ENCODE data around the gene RNF215. TPM values are rescaled to one million over a fixed set of nuclear protein-coding genes. Genes with fewer than 3 reads are reported as not detected.
A peak's percentile ranks its signal among the peaks of the same experiment; 100 is the strongest.

RNF215 gene
- total and polyA plus RNA-seq, 10 of the 15 experiments (the other 5 are each of a cell fraction or from before 2014, with no cell fraction given) = 0.31 to 7.6 (median 3.0) TPM; not detected in 1

DNA sequence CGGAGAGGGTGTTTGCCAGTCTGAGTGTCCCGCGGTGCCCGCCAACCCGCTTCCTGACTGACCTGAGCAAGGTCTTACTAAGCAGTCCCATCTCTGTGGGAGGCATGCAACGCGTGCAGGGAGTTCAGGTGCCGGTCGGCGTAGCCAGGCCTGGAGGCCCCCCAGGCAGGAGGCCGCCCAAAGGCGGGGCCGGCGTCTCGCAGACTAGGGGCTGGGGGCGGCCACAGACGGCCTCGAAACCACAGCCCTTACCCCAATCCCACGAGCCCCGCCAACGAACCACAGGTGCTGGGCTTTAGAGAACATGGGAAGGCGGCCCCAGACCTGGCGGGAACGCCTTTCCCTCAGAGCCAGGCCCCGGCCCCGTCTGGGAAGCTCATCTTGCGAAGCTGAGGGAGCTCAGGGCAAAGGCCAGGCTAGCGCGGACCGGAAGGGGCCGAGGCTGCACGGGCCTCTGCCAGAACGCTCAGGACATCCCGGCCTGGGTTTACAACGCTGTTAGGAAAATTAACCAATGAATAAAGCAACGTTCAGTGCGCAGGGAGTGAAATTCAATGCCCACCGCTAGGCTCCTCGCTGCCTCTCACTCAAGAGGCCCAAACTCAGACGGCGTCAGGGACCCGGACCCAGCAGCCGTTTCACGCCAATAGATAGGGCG is 36.2 kb upstream of the RNF215 start (continued):
- TF ChIP-seq, protein P1, sequence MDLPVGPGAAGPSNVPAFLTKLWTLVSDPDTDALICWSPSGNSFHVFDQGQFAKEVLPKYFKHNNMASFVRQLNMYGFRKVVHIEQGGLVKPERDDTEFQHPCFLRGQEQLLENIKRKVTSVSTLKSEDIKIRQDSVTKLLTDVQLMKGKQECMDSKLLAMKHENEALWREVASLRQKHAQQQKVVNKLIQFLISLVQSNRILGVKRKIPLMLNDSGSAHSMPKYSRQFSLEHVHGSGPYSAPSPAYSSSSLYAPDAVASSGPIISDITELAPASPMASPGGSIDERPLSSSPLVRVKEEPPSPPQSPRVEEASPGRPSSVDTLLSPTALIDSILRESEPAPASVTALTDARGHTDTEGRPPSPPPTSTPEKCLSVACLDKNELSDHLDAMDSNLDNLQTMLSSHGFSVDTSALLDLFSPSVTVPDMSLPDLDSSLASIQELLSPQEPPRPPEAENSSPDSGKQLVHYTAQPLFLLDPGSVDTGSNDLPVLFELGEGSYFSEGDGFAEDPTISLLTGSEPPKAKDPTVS (IDR thresholded peaks at IDR 0.05; ENCODE audit: low read depth, low read length) = no peak
- TF ChIP-seq POLR2AphosphoS2 (IDR thresholded peaks at IDR 0.05; ENCODE audit: low read depth, low read length) (peak; percentile 84), SMAD1 (IDR thresholded peaks at IDR 0.05; ENCODE audit: low read depth, partially characterized antibody) (peak; percentile 76), EGR1 (IDR thresholded peaks at IDR 0.05; ENCODE audit: borderline replicate concordance in 1 of 2, low read depth in 2 of 2, low read length in 2 of 2) (peak in 1 of 2 experiments; percentile 12; a peak in 1 of 3 replicates), NR2F1 (conservative IDR thresholded peaks at IDR 0.05) (peak; percentile 75), POLR2AphosphoS5 (IDR thresholded peaks at IDR 0.05; ENCODE audit: low read length) (peak; percentile 83; the same call in 1 of the 2 replicates), KAT2A (conservative IDR thresholded peaks at IDR 0.05; ENCODE audit: control insufficient read depth, low read depth, low read length) (no peak), RAD21 (IDR thresholded peaks at IDR 0.05; ENCODE audit: insufficient read depth, low read depth, low read length) (no peak), CHD1 (IDR thresholded peaks at IDR 0.05; ENCODE audit: low read depth, low read length) (0 out of 2 replicates have a peak, but pooled peaks have one; percentile 25), POLR2A (IDR thresholded peaks at IDR 0.05; ENCODE audit: low read depth, low read length) (0 out of 2 replicates have a peak, but pooled peaks have one; percentile 77), ZNF217 (IDR thresholded peaks at IDR 0.05) (no peak), CREB1 (IDR thresholded peaks at IDR 0.05; ENCODE audit: low read depth) (0 out of 2 replicates have a peak, but pooled peaks have one; percentile 14), SREBF2 (IDR thresholded peaks at IDR 0.05; ENCODE audit: low read length) (no peak), BRCA1 (IDR thresholded peaks at IDR 0.05; ENCODE audit: low read depth, low read length) (no peak), STAT3 (IDR thresholded peaks at IDR 0.05; ENCODE audit: low read depth, low read length) (no peak), SMAD5 (IDR thresholded peaks at IDR 0.05; ENCODE audit: low read depth) (peak; percentile 85), PAX8 (IDR thresholded peaks at IDR 0.05) (no peak)
- TF ChIP-seq, protein P2, sequence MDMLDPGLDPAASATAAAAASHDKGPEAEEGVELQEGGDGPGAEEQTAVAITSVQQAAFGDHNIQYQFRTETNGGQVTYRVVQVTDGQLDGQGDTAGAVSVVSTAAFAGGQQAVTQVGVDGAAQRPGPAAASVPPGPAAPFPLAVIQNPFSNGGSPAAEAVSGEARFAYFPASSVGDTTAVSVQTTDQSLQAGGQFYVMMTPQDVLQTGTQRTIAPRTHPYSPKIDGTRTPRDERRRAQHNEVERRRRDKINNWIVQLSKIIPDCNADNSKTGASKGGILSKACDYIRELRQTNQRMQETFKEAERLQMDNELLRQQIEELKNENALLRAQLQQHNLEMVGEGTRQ (IDR thresholded peaks at IDR 0.05; ENCODE audit: borderline replicate concordance, low read depth, low read length) = no peak
- TF ChIP-seq, protein P3, sequence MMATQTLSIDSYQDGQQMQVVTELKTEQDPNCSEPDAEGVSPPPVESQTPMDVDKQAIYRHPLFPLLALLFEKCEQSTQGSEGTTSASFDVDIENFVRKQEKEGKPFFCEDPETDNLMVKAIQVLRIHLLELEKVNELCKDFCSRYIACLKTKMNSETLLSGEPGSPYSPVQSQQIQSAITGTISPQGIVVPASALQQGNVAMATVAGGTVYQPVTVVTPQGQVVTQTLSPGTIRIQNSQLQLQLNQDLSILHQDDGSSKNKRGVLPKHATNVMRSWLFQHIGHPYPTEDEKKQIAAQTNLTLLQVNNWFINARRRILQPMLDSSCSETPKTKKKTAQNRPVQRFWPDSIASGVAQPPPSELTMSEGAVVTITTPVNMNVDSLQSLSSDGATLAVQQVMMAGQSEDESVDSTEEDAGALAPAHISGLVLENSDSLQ (IDR thresholded peaks at IDR 0.05) = no peak
- TF ChIP-seq, protein P4, sequence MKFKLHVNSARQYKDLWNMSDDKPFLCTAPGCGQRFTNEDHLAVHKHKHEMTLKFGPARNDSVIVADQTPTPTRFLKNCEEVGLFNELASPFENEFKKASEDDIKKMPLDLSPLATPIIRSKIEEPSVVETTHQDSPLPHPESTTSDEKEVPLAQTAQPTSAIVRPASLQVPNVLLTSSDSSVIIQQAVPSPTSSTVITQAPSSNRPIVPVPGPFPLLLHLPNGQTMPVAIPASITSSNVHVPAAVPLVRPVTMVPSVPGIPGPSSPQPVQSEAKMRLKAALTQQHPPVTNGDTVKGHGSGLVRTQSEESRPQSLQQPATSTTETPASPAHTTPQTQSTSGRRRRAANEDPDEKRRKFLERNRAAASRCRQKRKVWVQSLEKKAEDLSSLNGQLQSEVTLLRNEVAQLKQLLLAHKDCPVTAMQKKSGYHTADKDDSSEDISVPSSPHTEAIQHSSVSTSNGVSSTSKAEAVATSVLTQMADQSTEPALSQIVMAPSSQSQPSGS (IDR thresholded peaks at IDR 0.05; ENCODE audit: low read length) = no peak
- TF ChIP-seq, protein P5, sequence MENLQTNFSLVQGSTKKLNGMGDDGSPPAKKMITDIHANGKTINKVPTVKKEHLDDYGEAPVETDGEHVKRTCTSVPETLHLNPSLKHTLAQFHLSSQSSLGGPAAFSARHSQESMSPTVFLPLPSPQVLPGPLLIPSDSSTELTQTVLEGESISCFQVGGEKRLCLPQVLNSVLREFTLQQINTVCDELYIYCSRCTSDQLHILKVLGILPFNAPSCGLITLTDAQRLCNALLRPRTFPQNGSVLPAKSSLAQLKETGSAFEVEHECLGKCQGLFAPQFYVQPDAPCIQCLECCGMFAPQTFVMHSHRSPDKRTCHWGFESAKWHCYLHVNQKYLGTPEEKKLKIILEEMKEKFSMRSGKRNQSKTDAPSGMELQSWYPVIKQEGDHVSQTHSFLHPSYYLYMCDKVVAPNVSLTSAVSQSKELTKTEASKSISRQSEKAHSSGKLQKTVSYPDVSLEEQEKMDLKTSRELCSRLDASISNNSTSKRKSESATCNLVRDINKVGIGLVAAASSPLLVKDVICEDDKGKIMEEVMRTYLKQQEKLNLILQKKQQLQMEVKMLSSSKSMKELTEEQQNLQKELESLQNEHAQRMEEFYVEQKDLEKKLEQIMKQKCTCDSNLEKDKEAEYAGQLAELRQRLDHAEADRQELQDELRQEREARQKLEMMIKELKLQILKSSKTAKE (IDR thresholded peaks at IDR 0.05; ENCODE audit: low read depth, poor library complexity, severe bottlenecking) = no peak
- TF ChIP-seq, protein P6, sequence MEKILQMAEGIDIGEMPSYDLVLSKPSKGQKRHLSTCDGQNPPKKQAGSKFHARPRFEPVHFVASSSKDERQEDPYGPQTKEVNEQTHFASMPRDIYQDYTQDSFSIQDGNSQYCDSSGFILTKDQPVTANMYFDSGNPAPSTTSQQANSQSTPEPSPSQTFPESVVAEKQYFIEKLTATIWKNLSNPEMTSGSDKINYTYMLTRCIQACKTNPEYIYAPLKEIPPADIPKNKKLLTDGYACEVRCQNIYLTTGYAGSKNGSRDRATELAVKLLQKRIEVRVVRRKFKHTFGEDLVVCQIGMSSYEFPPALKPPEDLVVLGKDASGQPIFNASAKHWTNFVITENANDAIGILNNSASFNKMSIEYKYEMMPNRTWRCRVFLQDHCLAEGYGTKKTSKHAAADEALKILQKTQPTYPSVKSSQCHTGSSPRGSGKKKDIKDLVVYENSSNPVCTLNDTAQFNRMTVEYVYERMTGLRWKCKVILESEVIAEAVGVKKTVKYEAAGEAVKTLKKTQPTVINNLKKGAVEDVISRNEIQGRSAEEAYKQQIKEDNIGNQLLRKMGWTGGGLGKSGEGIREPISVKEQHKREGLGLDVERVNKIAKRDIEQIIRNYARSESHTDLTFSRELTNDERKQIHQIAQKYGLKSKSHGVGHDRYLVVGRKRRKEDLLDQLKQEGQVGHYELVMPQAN (conservative IDR thresholded peaks at IDR 0.05) = peak; percentile 62; the same call in 1 of the 2 replicates

Measured in GM12878 (cell line).